Osteoblast (primary cell): Measurements from ENCODE around the gene CD8B. TPM values are rescaled to one million over a fixed set of nuclear protein-coding genes. Genes with fewer than 3 reads are reported as not detected.

Experiments
- DNase-seq: peaks from one replicate; pipeline ENCODE4 v3.0.0; 2011; ENCODE audit warnings: low spot score, mixed read lengths; ENCODE audit not compliant: insufficient read length; ENCODE audit errors: missing footprints
- H2AFZ ChIP-seq: 2 replicates; pipeline ENCODE4 v1.6.0; 2011; ENCODE audit warnings: mild to moderate bottlenecking, low read length
- H3K27ac ChIP-seq: 2 replicates; pipeline ENCODE4 v1.5.1; 2011; ENCODE audit warnings: mild to moderate bottlenecking, low read depth, low read length, moderate library complexity
- H3K27me3 ChIP-seq: 2 replicates; pipeline ENCODE4 v1.6.0; 2012; ENCODE audit warnings: mild to moderate bottlenecking, control low read depth, inconsistent platforms, low read length, moderate library complexity; ENCODE audit not compliant: insufficient read depth
- H3K36me3 ChIP-seq: 2 replicates; pipeline ENCODE4 v1.5.1; 2011; ENCODE audit warnings: mild to moderate bottlenecking, low read length, control low read depth, moderate library complexity; ENCODE audit not compliant: insufficient read depth
- H3K4me1 ChIP-seq: 2 replicates; pipeline ENCODE4 v1.5.1; 2011; ENCODE audit warnings: mild to moderate bottlenecking, low read length, control low read depth, moderate library complexity; ENCODE audit not compliant: insufficient read depth
- H3K4me2 ChIP-seq: 2 replicates; pipeline ENCODE4 v1.6.0; 2011; ENCODE audit warnings: mild to moderate bottlenecking, low read length; ENCODE audit not compliant: insufficient read depth
- H3K4me3 ChIP-seq: fragments of 200-600 bp; sonication (generic); 3 replicates; pipeline ENCODE4 v1.5.1; 2012; ENCODE audit warnings: mild to moderate bottlenecking, low read length, inconsistent platforms; ENCODE audit not compliant: insufficient read depth
- H3K79me2 ChIP-seq: 2 replicates; pipeline ENCODE4 v1.6.0; 2012; ENCODE audit warnings: mild to moderate bottlenecking, low read length, control low read depth, inconsistent platforms; ENCODE audit not compliant: insufficient read depth
- H3K9me3 ChIP-seq: 2 replicates; pipeline ENCODE4 v1.5.1; 2011; ENCODE audit warnings: low read depth, low read length, control low read depth
- H4K20me1 ChIP-seq: 2 replicates; pipeline ENCODE4 v1.6.0; 2012; ENCODE audit warnings: mild to moderate bottlenecking, low read length, control low read depth; ENCODE audit not compliant: insufficient read depth
- total RNA-seq: library from RNA; depleted of rRNA; stranded (reverse); fragments of >200 nt; gene quantifications from 2 replicates; pipeline ENCODE4 v1.2.3, GENCODE V29; 2012
- TF ChIP-seq, protein P1 (sequence below): IDR thresholded peaks from 2 replicates; pipeline ENCODE4 v1.5.1; 2011; ENCODE audit warnings: mild to moderate bottlenecking, low read depth, low read length, moderate library complexity; ENCODE audit errors: extremely low read depth

The CD8B gene
- total RNA-seq, 1 donor, result not detected

DNA sequence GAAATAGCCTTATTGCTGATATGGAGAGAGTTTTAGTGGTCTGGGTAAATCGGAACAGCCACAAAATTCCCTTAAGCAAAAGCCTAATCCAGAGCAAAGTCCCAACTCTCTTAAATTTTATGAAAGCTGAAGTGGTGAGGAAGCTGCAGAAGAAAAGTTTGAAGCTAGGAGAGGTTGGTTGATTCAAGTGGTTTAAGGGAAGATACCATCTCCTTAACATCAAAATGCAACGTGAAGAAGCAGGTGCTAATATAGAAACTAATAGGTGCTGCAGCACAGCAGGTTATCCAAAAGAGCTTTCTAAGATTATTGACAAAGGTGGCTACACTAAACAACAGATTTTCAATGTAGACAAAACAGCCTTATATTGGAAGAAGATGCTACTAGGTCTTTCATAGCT lies 42.7 kb downstream of the CD8B start:
- Histone ChIP-seq H3K4me2 (no peak overlapping the region), H3K27ac (no peak overlapping the region), H3K27me3 (no peaks in the 10 kb centered on the region), H3K4me3 (no peak overlapping the region), H2AFZ (no peak overlapping the region), H4K20me1 (no peaks in the 10 kb centered on the region), H3K9me3 (no peaks in the 10 kb centered on the region), H3K36me3 (no peaks in the 10 kb centered on the region), H3K4me1 (no peaks in the 10 kb centered on the region), H3K79me2 (no peaks in the 10 kb centered on the region)
- TF ChIP-seq, protein P1, sequence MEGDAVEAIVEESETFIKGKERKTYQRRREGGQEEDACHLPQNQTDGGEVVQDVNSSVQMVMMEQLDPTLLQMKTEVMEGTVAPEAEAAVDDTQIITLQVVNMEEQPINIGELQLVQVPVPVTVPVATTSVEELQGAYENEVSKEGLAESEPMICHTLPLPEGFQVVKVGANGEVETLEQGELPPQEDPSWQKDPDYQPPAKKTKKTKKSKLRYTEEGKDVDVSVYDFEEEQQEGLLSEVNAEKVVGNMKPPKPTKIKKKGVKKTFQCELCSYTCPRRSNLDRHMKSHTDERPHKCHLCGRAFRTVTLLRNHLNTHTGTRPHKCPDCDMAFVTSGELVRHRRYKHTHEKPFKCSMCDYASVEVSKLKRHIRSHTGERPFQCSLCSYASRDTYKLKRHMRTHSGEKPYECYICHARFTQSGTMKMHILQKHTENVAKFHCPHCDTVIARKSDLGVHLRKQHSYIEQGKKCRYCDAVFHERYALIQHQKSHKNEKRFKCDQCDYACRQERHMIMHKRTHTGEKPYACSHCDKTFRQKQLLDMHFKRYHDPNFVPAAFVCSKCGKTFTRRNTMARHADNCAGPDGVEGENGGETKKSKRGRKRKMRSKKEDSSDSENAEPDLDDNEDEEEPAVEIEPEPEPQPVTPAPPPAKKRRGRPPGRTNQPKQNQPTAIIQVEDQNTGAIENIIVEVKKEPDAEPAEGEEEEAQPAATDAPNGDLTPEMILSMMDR, result no peak
- DNase-seq, result no peak

DNA sequence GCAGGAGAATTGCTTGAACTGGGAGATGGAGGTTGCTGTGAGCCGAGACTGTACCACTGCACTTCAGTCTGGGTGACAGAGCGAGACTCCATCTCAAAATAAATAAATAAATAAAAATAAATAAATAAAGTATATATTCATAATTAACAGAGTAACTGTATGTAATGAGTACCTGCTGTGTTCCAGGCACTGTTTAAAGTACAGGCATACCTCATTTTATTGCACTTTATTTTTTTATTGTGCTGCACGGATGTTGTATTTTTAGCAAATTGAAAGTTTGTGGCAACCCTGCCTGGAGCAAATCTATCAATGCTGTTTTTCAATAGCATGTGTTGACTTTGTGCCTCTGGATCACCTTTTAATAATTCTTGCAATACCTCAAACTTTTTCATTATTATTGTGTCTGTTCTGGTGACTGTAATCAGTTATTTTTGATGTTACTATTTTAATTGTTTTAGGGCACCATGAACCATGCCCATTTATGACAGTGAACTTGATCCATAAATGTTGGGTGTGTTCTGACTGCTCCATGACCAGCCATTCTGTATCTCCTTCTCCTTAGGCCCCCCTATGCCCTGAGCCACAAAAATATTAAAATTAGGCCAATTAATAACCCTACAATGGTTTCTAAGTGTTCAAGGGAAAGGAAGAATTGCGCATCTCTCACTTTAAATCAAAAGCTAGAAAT lies 43.4 kb downstream of the CD8B start:
- H4K20me1 ChIP-seq, result no peaks in the 10 kb centered on the region
- no peaks in the 10 kb centered on the region for H3K79me2 ChIP-seq
- no peaks in the 10 kb centered on the region for H3K9me3 ChIP-seq
- DNase-seq, result no peak
- H3K36me3 ChIP-seq, result no peaks in the 10 kb centered on the region
- H3K4me2 ChIP-seq, result no peak overlapping the region
- H3K27ac ChIP-seq, result no peak overlapping the region
- H3K27me3 ChIP-seq, result peaks cover 3% of the 10 kb centered on the region
- no peak overlapping the region for H2AFZ ChIP-seq
- no peak overlapping the region for H3K4me3 ChIP-seq
- TF ChIP-seq, protein P1, result no peak
- H3K4me1 ChIP-seq, result no peaks in the 10 kb centered on the region

DNA sequence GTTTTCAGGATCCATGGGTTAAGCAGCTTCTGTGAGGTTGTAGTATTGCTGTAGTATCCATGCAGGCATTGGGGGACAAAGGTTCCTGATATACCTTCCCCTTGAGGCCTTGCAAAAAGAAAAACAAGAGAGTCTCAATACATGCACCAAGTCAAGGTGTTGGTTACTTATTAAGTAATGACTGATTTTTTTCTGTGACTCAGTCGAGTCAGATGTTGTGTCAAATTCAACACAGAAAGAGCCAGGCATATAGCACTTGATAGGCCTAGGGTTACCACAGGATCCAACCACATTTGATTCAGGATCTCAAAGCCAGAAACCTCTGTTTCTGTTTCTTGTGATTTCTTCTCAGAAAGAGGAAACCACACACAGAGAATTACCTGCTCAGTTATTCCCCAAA lies 46.1 kb downstream of the CD8B start:
- no peak for DNase-seq
- Histone ChIP-seq H3K36me3 (no peaks in the 10 kb centered on the region), H3K79me2 (no peaks in the 10 kb centered on the region), H2AFZ (no peak overlapping the region), H4K20me1 (no peaks in the 10 kb centered on the region), H3K27me3 (peaks cover 5% of the 10 kb centered on the region), H3K4me2 (no peak overlapping the region), H3K27ac (no peak overlapping the region), H3K4me3 (no peak overlapping the region), H3K9me3 (no peaks in the 10 kb centered on the region), H3K4me1 (no peaks in the 10 kb centered on the region)
- TF ChIP-seq, protein P1, result no peak

DNA sequence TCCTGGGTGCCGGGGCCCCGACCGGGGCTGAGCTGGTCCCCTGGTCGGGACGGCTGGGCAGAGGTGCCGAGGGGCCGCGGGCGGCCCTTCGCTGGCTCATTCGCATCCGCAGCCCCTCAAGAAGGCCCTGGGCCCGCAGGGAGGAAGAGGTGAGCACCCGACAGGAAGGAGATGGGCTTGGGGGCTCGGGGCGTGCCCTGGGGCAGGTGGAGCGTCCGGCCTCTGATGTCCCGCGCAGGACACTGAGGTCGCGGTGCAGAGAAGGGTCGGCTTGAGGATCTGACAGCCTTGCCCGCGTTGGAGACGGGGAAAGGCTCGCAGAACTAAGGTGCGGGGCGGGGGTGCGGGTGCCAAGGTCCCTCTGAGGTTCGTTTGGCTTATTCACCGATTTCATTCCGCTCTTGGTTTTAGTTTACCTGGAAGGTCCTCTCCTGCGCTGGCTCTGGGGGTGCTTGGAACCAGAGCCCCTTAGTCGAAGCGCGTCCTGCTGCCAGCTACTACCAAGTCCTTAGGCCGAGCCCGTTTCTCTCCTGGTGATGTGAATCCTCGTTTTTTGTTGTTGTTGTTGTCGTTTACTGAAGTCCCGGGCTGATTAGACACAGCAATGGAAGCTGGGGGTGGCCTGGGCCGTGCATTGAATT lies 52.1 kb downstream of the CD8B start:
- TF ChIP-seq, protein P1, result no peak
- Histone ChIP-seq H3K79me2 (no peaks in the 10 kb centered on the region), H3K4me1 (peaks cover 12% of the 10 kb centered on the region), H3K27me3 (peaks cover 33% of the 10 kb centered on the region), H3K27ac (no peak overlapping the region), H3K36me3 (no peaks in the 10 kb centered on the region), H3K4me2 (no peak overlapping the region), H3K9me3 (no peaks in the 10 kb centered on the region), H4K20me1 (no peaks in the 10 kb centered on the region), H2AFZ (no peak overlapping the region), H3K4me3 (no peak overlapping the region)
- no peak for DNase-seq
